ENCODE results near the gene KCNQ1. TPM values are rescaled to one million over a fixed set of nuclear protein-coding genes. Genes with fewer than 3 reads are reported as not detected.

The KCNQ1 gene
- total RNA-seq, 1 experiment from 2014 or later, result 2.3 TPM

DNA sequence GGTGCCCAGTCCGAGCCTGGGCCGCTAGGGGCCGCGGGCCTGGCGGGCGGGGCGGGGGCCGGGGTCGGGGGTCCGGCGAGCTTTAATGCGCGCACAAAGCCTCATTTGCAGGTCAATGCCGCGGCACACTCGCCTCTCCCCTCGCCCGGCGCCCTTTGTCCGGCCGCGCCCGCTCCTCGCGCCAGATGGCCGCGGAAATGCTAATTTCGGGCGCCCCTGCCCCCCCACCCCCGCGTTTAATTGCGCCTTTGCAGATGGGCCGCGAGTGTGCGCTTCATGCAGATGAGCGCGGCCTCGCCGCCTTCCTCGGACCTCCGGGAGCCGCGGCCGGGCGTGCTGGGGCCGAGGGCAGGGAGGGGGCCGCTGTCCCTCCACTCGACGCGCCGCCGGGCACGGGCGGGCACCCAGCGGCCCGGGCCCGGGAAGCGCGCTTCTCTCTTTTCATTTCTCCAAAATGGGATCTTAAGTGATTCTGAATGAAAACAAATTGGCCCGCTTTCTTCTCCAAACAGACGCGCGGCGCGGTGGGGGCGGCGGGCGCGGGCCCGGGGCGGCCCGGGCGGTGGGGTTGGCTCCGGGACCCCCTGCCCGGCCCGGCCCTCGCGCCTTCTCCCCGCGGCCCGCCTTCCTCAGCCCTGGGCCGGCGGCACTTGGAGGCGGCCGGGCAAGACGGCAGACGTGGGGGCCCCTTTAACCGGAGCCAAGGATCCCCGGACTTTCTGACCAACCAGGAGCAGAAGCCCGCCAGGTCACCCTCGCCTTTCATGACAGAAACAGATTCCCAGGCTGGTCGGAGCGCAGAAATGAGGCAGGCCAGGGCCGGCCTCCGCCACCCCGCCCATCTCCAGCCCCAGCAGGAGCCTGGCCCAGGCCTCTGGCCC lies 417.8 kb downstream of the KCNQ1 start:
- no peak overlapping the region for H2AFZ ChIP-seq (ENCODE audit: low read length)
- no peak overlapping the region for H4K8ac ChIP-seq (replicated peaks; ENCODE audit: insufficient read length, low read depth, low read length)
- peaks cover 13% of the 10 kb centered on the region; the same call in 1 of the 2 replicates for H3K27me3 ChIP-seq (ENCODE audit: insufficient read depth, low read length)
- H4K91ac ChIP-seq (ENCODE audit: insufficient read length, low read depth, low read length), result no peak overlapping the region
- no peaks in the 10 kb centered on the region for H4K20me1 ChIP-seq (ENCODE audit: control insufficient read depth, insufficient read depth, insufficient read length)
- no peak overlapping the region for H3K27ac ChIP-seq (ENCODE audit: insufficient read length, low read depth, low read length)
- no peaks in the 10 kb centered on the region for H3K79me1 ChIP-seq (ENCODE audit: insufficient read depth, low read depth, low read length, poor library complexity, severe bottlenecking)
- H2BK15ac ChIP-seq (ENCODE audit: low read depth, low read length), result no peak overlapping the region
- H3T11ph ChIP-seq (ENCODE audit: low read length), result no peak overlapping the region
- Mint-ChIP-seq H3K27ac (no peak overlapping the region), H3K36me3 (ENCODE audit: insufficient read depth in 1 of 3, low read depth in 3 of 3) (peaks cover 2 to 8% (median 3%) of the 10 kb centered on the region in 3 experiments; a peak in 5 of 7 replicates), H3K9me3 (peaks cover 8 to 9% of the 10 kb centered on the region in 2 experiments; a peak in 4 of 5 replicates), H3K27me3 (ENCODE audit: low read depth) (peaks cover 85% of the 10 kb centered on the region), H3K4me3 (peak overlapping the region; percentile 19 to 42; a peak in 1 of 5 replicates), H3K4me1 (peaks cover 38 to 46% of the 10 kb centered on the region in 2 experiments)
- peak overlapping the region; percentile 61 for H3K14ac ChIP-seq (ENCODE audit: insufficient read depth, low read length)
- peaks cover 4% of the 10 kb centered on the region for H3K23me2 ChIP-seq (ENCODE audit: insufficient read length, low read depth, low read length, poor library complexity, severe bottlenecking)
- H3K4me1 ChIP-seq (ENCODE audit: insufficient read depth, low read length), result no peaks in the 10 kb centered on the region
- H4K5ac ChIP-seq (ENCODE audit: insufficient read length, low read depth, low read length), result no peak overlapping the region
- H3K9ac ChIP-seq (ENCODE audit: extremely low read depth, insufficient read length, low read length), result no peak overlapping the region
- no peaks in the 10 kb centered on the region for H3K9me3 ChIP-seq (ENCODE audit: control insufficient read depth, low read depth, low read length)
- no CpG with 5 or more reads among the region's 96 CpGs for WGBS (ENCODE audit: extremely low coverage, insufficient read length, low lambda C conversion rate)
- H2AK5ac ChIP-seq (ENCODE audit: insufficient read length, low read length), result no peak overlapping the region
- no peak overlapping the region for H2BK20ac ChIP-seq (ENCODE audit: low read depth, low read length, poor library complexity, severe bottlenecking)
- no peak overlapping the region for H3K56ac ChIP-seq (ENCODE audit: insufficient read length, low read depth, low read length)
- peak overlapping the region; percentile 29 for H3K4me2 ChIP-seq (ENCODE audit: insufficient read depth, insufficient read length, low read length)
- H2BK5ac ChIP-seq (ENCODE audit: insufficient read length, low read length), result no peak overlapping the region
- H2BK12ac ChIP-seq (ENCODE audit: insufficient read length, low read depth, low read length), result no peak overlapping the region
- H3K18ac ChIP-seq (ENCODE audit: insufficient read length, low read depth, low read length), result no peak overlapping the region
- no peak overlapping the region for H2BK120ac ChIP-seq (ENCODE audit: low read depth, low read length, poor library complexity, severe bottlenecking)
- H3K79me2 ChIP-seq (ENCODE audit: insufficient read depth, low read length), result no peaks in the 10 kb centered on the region
- no peak overlapping the region for H3K23ac ChIP-seq (ENCODE audit: insufficient read length, low read depth, low read length)
- no peak overlapping the region for H3K4ac ChIP-seq (ENCODE audit: low read depth, low read length)
- peak; percentile 86 for DNase-seq
- TF ChIP-seq CTCF (conservative IDR thresholded peaks at IDR 0.05), result peak; percentile 22; the same call in 2 of the 3 replicates

All from H9 (cell line).